ENCODE data around the gene GAB2.

Gene GAB2

DNA sequence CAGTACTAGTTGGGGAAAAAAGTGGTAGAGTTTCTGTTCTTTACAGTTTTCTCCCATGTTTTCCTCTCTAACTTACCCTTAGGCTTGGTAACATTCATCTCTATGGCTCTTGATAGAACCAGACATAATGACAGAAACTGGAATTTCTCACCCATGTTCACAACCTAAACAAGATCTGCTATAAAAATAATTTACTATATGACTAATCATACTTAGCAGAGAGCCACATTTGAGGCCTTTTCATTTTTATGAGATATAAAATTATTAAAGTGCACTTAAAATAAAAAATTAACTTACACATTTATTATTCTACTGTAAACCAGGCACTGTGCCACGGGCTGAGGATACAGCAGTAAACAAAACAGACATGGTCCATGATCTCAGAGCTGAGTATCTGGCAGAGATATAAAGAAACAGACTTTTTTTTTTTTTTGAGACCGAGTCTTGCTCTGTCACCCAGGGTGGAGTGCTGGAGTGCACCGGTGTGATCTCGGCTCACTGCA lies 98.1 kb downstream of the GAB2 start:
- H2AFZ ChIP-seq (ENCODE audit: low read length): no peak overlapping the region
- no CpG with 5 or more reads among the region's 4 CpGs for whole genome bisulfite sequencing, 2 donors (ENCODE audit: extremely low coverage in 2 of 2, insufficient read length in 2 of 2, insufficient replicate concordance in 1 of 2)
- peaks cover 11 to 16% of the 10 kb centered on the region in 2 donors for H3K4me1 ChIP-seq (ENCODE audit: control insufficient read depth in 2 of 2, insufficient read depth in 1 of 2, low read depth in 1 of 2, low read length in 2 of 2)
- no peak overlapping the region for H3K4me2 ChIP-seq (ENCODE audit: insufficient read depth, low read length, poor library complexity, severe bottlenecking)
- no peak overlapping the region for H2AK5ac ChIP-seq (ENCODE audit: low read depth, low read length)
- no peaks in the 10 kb centered on the region for H3K27me3 ChIP-seq (ENCODE audit: control insufficient read depth in 3 of 3, insufficient read depth in 3 of 3, low read depth in 1 of 3, low read length in 3 of 3)
- no peak for DNase-seq (ENCODE audit: low spot score)
- no peak overlapping the region for H3K9ac ChIP-seq (ENCODE audit: low read depth, low read length, poor library complexity)
- H3K27ac ChIP-seq (replicated peaks; ENCODE audit: low read length): no peak overlapping the region
- no peak overlapping the region for H3K23ac ChIP-seq (ENCODE audit: low read depth, low read length, poor library complexity)
- H2BK120ac ChIP-seq (ENCODE audit: low read depth, low read length): no peak overlapping the region
- H3K18ac ChIP-seq (ENCODE audit: low read length): no peak overlapping the region
- H4K8ac ChIP-seq (ENCODE audit: low read depth, low read length): no peak overlapping the region
- no peak overlapping the region for H2BK15ac ChIP-seq (ENCODE audit: low read length)
- no peak overlapping the region for H3K14ac ChIP-seq (ENCODE audit: low read length)
- no peak overlapping the region for H2BK5ac ChIP-seq (ENCODE audit: low read length)
- H2BK12ac ChIP-seq (ENCODE audit: low read length): no peak overlapping the region
- peaks cover 0 to 6% of the 10 kb centered on the region in 2 donors for H3K9me3 ChIP-seq (replicated peaks in 1 of 2; ENCODE audit: control insufficient read depth in 2 of 2, insufficient read depth in 1 of 2, low read depth in 1 of 2, low read length in 2 of 2)
- no peak overlapping the region for H3K4ac ChIP-seq (ENCODE audit: low read length)
- no peaks in the 10 kb centered on the region for H3K79me1 ChIP-seq (ENCODE audit: low read depth, low read length)
- H3K36me3 ChIP-seq (replicated peaks in 1 of 2; ENCODE audit: control insufficient read depth in 2 of 2, insufficient read depth in 2 of 2, low read length in 2 of 2): no peaks in the 10 kb centered on the region
- no peak overlapping the region for H4K91ac ChIP-seq (ENCODE audit: low read depth, low read length, poor library complexity)
- H3K4me3 ChIP-seq (ENCODE audit: low read length in 2 of 2): no peak overlapping the region

DNA sequence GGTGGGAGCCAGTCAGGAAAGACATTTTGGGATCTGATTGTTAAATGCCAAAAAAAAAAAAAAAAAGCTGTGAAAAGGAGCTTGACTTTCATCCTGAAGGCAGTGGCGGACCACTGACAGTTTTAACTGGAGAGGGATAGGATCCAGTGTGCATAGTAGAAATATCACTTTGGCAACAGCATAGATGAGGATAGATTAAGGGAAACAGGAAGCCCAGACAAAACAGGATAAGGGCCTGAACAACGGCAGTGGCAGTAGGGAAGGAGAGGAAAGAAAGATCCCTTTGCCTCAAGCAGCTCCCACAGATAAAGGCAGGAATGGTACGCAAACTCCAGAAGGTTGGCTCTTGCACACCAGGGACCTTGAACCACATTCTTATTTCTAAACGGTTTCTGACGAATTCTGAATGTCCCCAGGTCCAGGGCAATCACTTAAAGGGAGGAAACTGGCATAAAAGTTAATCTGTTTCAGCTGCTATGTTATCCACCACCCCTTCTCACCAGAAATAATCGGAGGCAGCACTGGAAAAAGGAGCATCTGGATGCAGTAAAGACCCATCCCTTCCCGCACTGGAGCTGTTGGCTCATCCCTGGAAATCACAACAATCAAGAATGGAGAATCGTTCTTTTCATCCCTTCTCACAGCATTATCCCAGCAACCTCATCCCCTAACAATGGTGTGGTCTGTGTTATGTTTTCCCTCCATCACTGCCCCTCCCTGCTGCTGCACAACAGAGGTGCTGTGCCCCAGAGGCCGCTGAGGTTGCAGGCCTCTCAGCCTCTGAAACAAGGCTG lies 99.1 kb downstream of the GAB2 start:
- WGBS, 2 donors (ENCODE audit: extremely low coverage in 2 of 2, insufficient read length in 2 of 2, insufficient replicate concordance in 1 of 2): no CpG with 5 or more reads among the region's 9 CpGs
- no peaks in the 10 kb centered on the region for H3K79me1 ChIP-seq (ENCODE audit: low read depth, low read length)

DNA sequence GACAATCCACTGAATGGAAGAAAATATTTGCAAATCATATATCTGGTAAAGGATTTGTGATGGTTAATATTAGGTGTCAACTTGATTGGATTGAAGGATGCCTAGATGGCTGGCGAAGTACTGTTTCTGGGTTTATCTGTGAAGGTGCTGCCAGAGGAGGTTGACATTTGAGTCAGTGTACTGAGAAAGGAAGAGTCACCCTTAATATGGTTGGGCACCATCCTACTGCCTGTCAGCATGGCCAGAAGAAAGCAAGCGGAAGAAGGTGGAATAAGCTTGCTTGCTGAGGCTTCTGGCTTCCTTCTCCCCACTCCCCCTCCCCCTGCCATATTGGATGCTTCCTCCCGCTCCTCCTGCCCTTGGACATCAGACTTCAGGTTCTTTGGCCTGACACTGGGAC lies 101.9 kb downstream of the GAB2 start:
- no peak overlapping the region for H3K27ac ChIP-seq (replicated peaks; ENCODE audit: low read length)
- H2AK5ac ChIP-seq (ENCODE audit: low read depth, low read length): no peak overlapping the region
- no peaks in the 10 kb centered on the region for H3K79me1 ChIP-seq (ENCODE audit: low read depth, low read length)
- H2BK12ac ChIP-seq (ENCODE audit: low read length): no peak overlapping the region
- H2BK15ac ChIP-seq (ENCODE audit: low read length): no peak overlapping the region
- H4K91ac ChIP-seq (ENCODE audit: low read depth, low read length, poor library complexity): no peak overlapping the region
- DNase-seq (ENCODE audit: low spot score): no peak
- peaks cover 0 to 6% of the 10 kb centered on the region in 2 donors for H3K9me3 ChIP-seq (replicated peaks in 1 of 2; ENCODE audit: control insufficient read depth in 2 of 2, insufficient read depth in 1 of 2, low read depth in 1 of 2, low read length in 2 of 2)
- no peak overlapping the region for H3K4ac ChIP-seq (ENCODE audit: low read length)
- no peak overlapping the region for H3K9ac ChIP-seq (ENCODE audit: low read depth, low read length, poor library complexity)
- H3K18ac ChIP-seq (ENCODE audit: low read length): peak overlapping the region; percentile 46
- no peak overlapping the region for H3K23ac ChIP-seq (ENCODE audit: low read depth, low read length, poor library complexity)
- H4K8ac ChIP-seq (ENCODE audit: low read depth, low read length): no peak overlapping the region
- H2BK120ac ChIP-seq (ENCODE audit: low read depth, low read length): no peak overlapping the region
- H3K27me3 ChIP-seq (ENCODE audit: control insufficient read depth in 3 of 3, insufficient read depth in 3 of 3, low read depth in 1 of 3, low read length in 3 of 3): no peaks in the 10 kb centered on the region
- no peak overlapping the region for H2BK5ac ChIP-seq (ENCODE audit: low read length)
- no CpG with 5 or more reads among the region's 3 CpGs for WGBS, 2 donors (ENCODE audit: extremely low coverage in 2 of 2, insufficient read length in 2 of 2, insufficient replicate concordance in 1 of 2)
- no peak overlapping the region for H3K4me3 ChIP-seq (ENCODE audit: low read length in 2 of 2)
- no peak overlapping the region for H3K4me2 ChIP-seq (ENCODE audit: insufficient read depth, low read length, poor library complexity, severe bottlenecking)
- peaks cover 13 to 16% of the 10 kb centered on the region in 2 donors for H3K4me1 ChIP-seq (ENCODE audit: control insufficient read depth in 2 of 2, insufficient read depth in 1 of 2, low read depth in 1 of 2, low read length in 2 of 2)
- no peaks in the 10 kb centered on the region for H3K36me3 ChIP-seq (replicated peaks in 1 of 2; ENCODE audit: control insufficient read depth in 2 of 2, insufficient read depth in 2 of 2, low read length in 2 of 2)
- no peak overlapping the region for H3K14ac ChIP-seq (ENCODE audit: low read length)
- no peak overlapping the region for H2AFZ ChIP-seq (ENCODE audit: low read length)

More for the DNA sequence above, 99.1 kb downstream of the GAB2 start:
- Histone ChIP-seq H3K4me3 (ENCODE audit: low read length in 2 of 2) (no peak overlapping the region), H4K91ac (ENCODE audit: low read depth, low read length, poor library complexity) (no peak overlapping the region), H2BK15ac (ENCODE audit: low read length) (no peak overlapping the region), H4K8ac (ENCODE audit: low read depth, low read length) (no peak overlapping the region), H3K4me2 (ENCODE audit: insufficient read depth, low read length, poor library complexity, severe bottlenecking) (no peak overlapping the region), H2BK5ac (ENCODE audit: low read length) (no peak overlapping the region), H3K9me3 (replicated peaks in 1 of 2; ENCODE audit: control insufficient read depth in 2 of 2, insufficient read depth in 1 of 2, low read depth in 1 of 2, low read length in 2 of 2) (peaks cover 0 to 6% of the 10 kb centered on the region in 2 donors), H3K14ac (ENCODE audit: low read length) (no peak overlapping the region), H3K4ac (ENCODE audit: low read length) (no peak overlapping the region), H3K27me3 (ENCODE audit: control insufficient read depth in 3 of 3, insufficient read depth in 3 of 3, low read depth in 1 of 3, low read length in 3 of 3) (no peaks in the 10 kb centered on the region), H2AK5ac (ENCODE audit: low read depth, low read length) (no peak overlapping the region), H2BK120ac (ENCODE audit: low read depth, low read length) (no peak overlapping the region), H3K23ac (ENCODE audit: low read depth, low read length, poor library complexity) (no peak overlapping the region), H3K18ac (ENCODE audit: low read length) (no peak overlapping the region), H3K27ac (replicated peaks; ENCODE audit: low read length) (peak overlapping the region; percentile 68), H3K36me3 (replicated peaks in 1 of 2; ENCODE audit: control insufficient read depth in 2 of 2, insufficient read depth in 2 of 2, low read length in 2 of 2) (no peaks in the 10 kb centered on the region), H2BK12ac (ENCODE audit: low read length) (no peak overlapping the region), H3K9ac (ENCODE audit: low read depth, low read length, poor library complexity) (no peak overlapping the region), H3K4me1 (ENCODE audit: control insufficient read depth in 2 of 2, insufficient read depth in 1 of 2, low read depth in 1 of 2, low read length in 2 of 2) (peaks cover 11 to 16% of the 10 kb centered on the region in 2 donors), H2AFZ (ENCODE audit: low read length) (peak overlapping the region; percentile 58)
- peak; percentile 20 for DNase-seq (ENCODE audit: low spot score)

DNA sequence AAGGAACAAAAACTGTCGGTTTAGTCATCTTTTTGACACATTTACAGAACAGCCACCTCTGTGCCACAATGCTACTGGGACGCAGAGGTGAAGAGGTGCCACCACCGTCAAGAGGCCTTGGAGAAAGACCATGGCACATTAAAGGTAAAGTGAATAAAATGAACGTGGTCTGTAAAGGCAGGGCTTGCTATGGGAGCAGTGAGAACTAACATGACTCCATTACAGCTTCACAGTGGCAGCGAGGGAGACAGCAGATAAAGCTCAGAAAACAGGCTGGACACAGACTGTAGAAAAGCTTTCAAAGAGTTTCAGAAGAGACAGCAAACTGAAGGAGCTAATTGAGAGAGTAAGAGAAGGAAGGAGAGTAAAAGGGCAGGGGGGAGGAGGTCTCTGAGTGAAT lies 102.9 kb downstream of the GAB2 start:
- no peak overlapping the region for H3K27ac ChIP-seq (replicated peaks; ENCODE audit: low read length)
- H3K14ac ChIP-seq (ENCODE audit: low read length): no peak overlapping the region
- WGBS, 2 donors (ENCODE audit: extremely low coverage in 2 of 2, insufficient read length in 2 of 2, insufficient replicate concordance in 1 of 2): no CpG with 5 or more reads among the region's 5 CpGs
- no peak overlapping the region for H3K4me2 ChIP-seq (ENCODE audit: insufficient read depth, low read length, poor library complexity, severe bottlenecking)
- no peak overlapping the region for H3K4ac ChIP-seq (ENCODE audit: low read length)
- no peaks in the 10 kb centered on the region for H3K79me1 ChIP-seq (ENCODE audit: low read depth, low read length)
- H3K36me3 ChIP-seq (replicated peaks in 1 of 2; ENCODE audit: control insufficient read depth in 2 of 2, insufficient read depth in 2 of 2, low read length in 2 of 2): no peaks in the 10 kb centered on the region
- H2BK120ac ChIP-seq (ENCODE audit: low read depth, low read length): no peak overlapping the region
- no peak overlapping the region for H2AFZ ChIP-seq (ENCODE audit: low read length)
- no peak overlapping the region for H2BK12ac ChIP-seq (ENCODE audit: low read length)
- no peak overlapping the region for H4K8ac ChIP-seq (ENCODE audit: low read depth, low read length)
- no peak overlapping the region for H4K91ac ChIP-seq (ENCODE audit: low read depth, low read length, poor library complexity)
- H3K18ac ChIP-seq (ENCODE audit: low read length): no peak overlapping the region
- H2AK5ac ChIP-seq (ENCODE audit: low read depth, low read length): no peak overlapping the region
- H3K9me3 ChIP-seq (replicated peaks in 1 of 2; ENCODE audit: control insufficient read depth in 2 of 2, insufficient read depth in 1 of 2, low read depth in 1 of 2, low read length in 2 of 2): peaks cover 0 to 6% of the 10 kb centered on the region in 2 donors
- H2BK5ac ChIP-seq (ENCODE audit: low read length): no peak overlapping the region
- H3K4me1 ChIP-seq (ENCODE audit: control insufficient read depth in 2 of 2, insufficient read depth in 1 of 2, low read depth in 1 of 2, low read length in 2 of 2): peaks cover 13 to 16% of the 10 kb centered on the region in 2 donors
- no peak overlapping the region for H3K4me3 ChIP-seq (ENCODE audit: low read length in 2 of 2)
- no peak overlapping the region for H3K23ac ChIP-seq (ENCODE audit: low read depth, low read length, poor library complexity)
- H3K27me3 ChIP-seq (ENCODE audit: control insufficient read depth in 3 of 3, insufficient read depth in 3 of 3, low read depth in 1 of 3, low read length in 3 of 3): no peaks in the 10 kb centered on the region
- H2BK15ac ChIP-seq (ENCODE audit: low read length): no peak overlapping the region
- no peak for DNase-seq (ENCODE audit: low spot score)
- no peak overlapping the region for H3K9ac ChIP-seq (ENCODE audit: low read depth, low read length, poor library complexity)

All from neuronal stem cell (in vitro differentiated cells).